ENCODE data around the gene SERINC3. TPM values are rescaled to one million over a fixed set of nuclear protein-coding genes. Genes with fewer than 3 reads are reported as not detected.

The SERINC3 gene
- total and polyA plus RNA-seq, 2 of the 13 experiments (the other 11 are each of a cell fraction or from before 2014, with no cell fraction given): 82.0 to 226 TPM

DNA sequence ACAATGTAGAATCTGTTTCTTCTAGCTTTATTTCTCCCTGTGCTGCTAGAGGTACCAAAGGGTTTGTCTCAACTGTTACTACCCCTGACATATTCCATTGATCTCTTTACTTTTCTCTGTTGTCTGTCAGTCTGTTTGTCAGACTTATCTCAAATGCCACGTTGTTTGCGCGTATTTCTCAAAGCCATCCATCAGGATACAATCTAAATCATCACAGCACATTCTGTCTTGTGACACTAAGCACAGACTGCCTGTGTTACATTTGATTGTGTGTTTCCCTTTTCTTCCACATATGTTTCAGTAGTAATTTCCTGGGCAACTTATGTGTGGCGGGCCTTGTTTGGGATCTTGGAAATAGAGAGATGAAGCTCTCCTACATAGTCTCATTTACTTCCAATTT, 30.2 kb upstream of the SERINC3 start (continued):
- TF ChIP-seq, protein P1, sequence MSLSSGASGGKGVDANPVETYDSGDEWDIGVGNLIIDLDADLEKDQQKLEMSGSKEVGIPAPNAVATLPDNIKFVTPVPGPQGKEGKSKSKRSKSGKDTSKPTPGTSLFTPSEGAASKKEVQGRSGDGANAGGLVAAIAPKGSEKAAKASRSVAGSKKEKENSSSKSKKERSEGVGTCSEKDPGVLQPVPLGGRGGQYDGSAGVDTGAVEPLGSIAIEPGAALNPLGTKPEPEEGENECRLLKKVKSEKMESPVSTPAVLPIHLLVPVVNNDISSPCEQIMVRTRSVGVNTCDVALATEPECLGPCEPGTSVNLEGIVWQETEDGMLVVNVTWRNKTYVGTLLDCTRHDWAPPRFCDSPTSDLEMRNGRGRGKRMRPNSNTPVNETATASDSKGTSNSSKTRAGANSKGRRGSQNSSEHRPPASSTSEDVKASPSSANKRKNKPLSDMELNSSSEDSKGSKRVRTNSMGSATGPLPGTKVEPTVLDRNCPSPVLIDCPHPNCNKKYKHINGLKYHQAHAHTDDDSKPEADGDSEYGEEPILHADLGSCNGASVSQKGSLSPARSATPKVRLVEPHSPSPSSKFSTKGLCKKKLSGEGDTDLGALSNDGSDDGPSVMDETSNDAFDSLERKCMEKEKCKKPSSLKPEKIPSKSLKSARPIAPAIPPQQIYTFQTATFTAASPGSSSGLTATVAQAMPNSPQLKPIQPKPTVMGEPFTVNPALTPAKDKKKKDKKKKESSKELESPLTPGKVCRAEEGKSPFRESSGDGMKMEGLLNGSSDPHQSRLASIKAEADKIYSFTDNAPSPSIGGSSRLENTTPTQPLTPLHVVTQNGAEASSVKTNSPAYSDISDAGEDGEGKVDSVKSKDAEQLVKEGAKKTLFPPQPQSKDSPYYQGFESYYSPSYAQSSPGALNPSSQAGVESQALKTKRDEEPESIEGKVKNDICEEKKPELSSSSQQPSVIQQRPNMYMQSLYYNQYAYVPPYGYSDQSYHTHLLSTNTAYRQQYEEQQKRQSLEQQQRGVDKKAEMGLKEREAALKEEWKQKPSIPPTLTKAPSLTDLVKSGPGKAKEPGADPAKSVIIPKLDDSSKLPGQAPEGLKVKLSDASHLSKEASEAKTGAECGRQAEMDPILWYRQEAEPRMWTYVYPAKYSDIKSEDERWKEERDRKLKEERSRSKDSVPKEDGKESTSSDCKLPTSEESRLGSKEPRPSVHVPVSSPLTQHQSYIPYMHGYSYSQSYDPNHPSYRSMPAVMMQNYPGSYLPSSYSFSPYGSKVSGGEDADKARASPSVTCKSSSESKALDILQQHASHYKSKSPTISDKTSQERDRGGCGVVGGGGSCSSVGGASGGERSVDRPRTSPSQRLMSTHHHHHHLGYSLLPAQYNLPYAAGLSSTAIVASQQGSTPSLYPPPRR (CRISPR knock-in tag; IDR thresholded peaks at IDR 0.05; ENCODE audit: borderline replicate concordance): no peak
- TF ChIP-seq FOXP1 (IDR thresholded peaks at IDR 0.05) (no peak), FOXP1 (CRISPR knock-in tag; IDR thresholded peaks at IDR 0.05) (no peak), RORA (CRISPR knock-in tag; IDR thresholded peaks at IDR 0.05) (no peak), ZNF414 (CRISPR knock-in tag; IDR thresholded peaks at IDR 0.05) (no peak), ZNF33B (CRISPR knock-in tag; IDR thresholded peaks at IDR 0.05) (no peak), IKZF4 (CRISPR knock-in tag; IDR thresholded peaks at IDR 0.05; ENCODE audit: borderline replicate concordance, low read depth, not compliant biosample characterization) (no peak), ZNF652 (CRISPR knock-in tag; IDR thresholded peaks at IDR 0.05; ENCODE audit: borderline replicate concordance, low read depth) (no peak), ZBTB20 (CRISPR knock-in tag; IDR thresholded peaks at IDR 0.05; ENCODE audit: borderline replicate concordance, low read depth) (no peak), ZSCAN5A (CRISPR knock-in tag; IDR thresholded peaks at IDR 0.05; ENCODE audit: borderline replicate concordance) (no peak), ZNF446 (CRISPR knock-in tag; IDR thresholded peaks at IDR 0.05) (no peak)
